Measurements from ENCODE around the gene GRN. TPM values are rescaled to one million over a fixed set of nuclear protein-coding genes. Genes with fewer than 3 reads are reported as not detected.
A peak's percentile ranks its signal among the peaks of the same experiment; 100 is the strongest.

The GRN gene
- total and polyA plus RNA-seq, 11 donors, result 44.6 to 451 (median 185) TPM

GRCh38 chr17:44374306-44375195 lies 29.4 kb downstream of the GRN start:
- Histone ChIP-seq H3K27ac (no peak overlapping the region), H3K27me3 (peaks cover 0 to 11% (median 0%) of the 10 kb centered on the region in 9 donors), H3K4me1 (peaks cover 0 to 17% (median 3%) of the 10 kb centered on the region in 12 donors), H3K4me3 (no peak overlapping the region), H3K9me3 (no peaks in the 10 kb centered on the region), H3K36me3 (no peaks in the 10 kb centered on the region)
- 34 to 58% (median 42%) methylated on average over 9 to 31 of the region's 31 CpGs for WGBS, 4 donors
- TF ChIP-seq CTCF (IDR thresholded peaks at IDR 0.05), result no peak
- TF ChIP-seq POLR2A (IDR thresholded peaks at IDR 0.05), result no peak
- DNase-seq, result no peak
- intact Hi-C loops (cut with DNase I), result no loop called here
- peak in 3 of 4 donors; percentile 24 to 31 (median 30) for ATAC-seq

- Histone ChIP-seq H3K4me1 (peaks cover 0 to 17% (median 3%) of the 10 kb centered on the region in 12 donors), H3K36me3 (no peaks in the 10 kb centered on the region), H3K9me3 (no peaks in the 10 kb centered on the region), H3K27ac (no peak overlapping the region), H3K4me3 (no peak overlapping the region), H3K27me3 (peaks cover 0 to 6% (median 0%) of the 10 kb centered on the region in 9 donors)
- intact Hi-C loops (cut with DNase I), result no loop called here
- ATAC-seq (peak in 2 of 4 donors; percentile 13 to 16), DNase-seq (no peak)
- WGBS, 4 donors, result 27 to 41% (median 36%) methylated on average over 12 to 22 of the region's 22 CpGs
- TF ChIP-seq POLR2A (IDR thresholded peaks at IDR 0.05) (no peak), CTCF (IDR thresholded peaks at IDR 0.05) (no peak)
Measured at GRCh38 chr17:44375196-44376017, 30.3 kb downstream of the GRN start.

GRCh38 chr17:44376124-44376523 lies 31.0 kb downstream of the GRN start:
- Histone ChIP-seq H3K9me3 (no peaks in the 10 kb centered on the region), H3K27ac (no peak overlapping the region), H3K4me1 (peaks cover 0 to 17% (median 3%) of the 10 kb centered on the region in 12 donors), H3K4me3 (no peak overlapping the region), H3K27me3 (peaks cover 0 to 6% (median 0%) of the 10 kb centered on the region in 9 donors), H3K36me3 (no peaks in the 10 kb centered on the region)
- peak in 11 of 12 donors; percentile 8 to 55 (median 27) for TF ChIP-seq CTCF (IDR thresholded peaks at IDR 0.05)
- no peak for TF ChIP-seq POLR2A (IDR thresholded peaks at IDR 0.05)
- ATAC-seq (peak; percentile 58 to 85 (median 74)), DNase-seq (peak in 4 of 5 donors; percentile 42 to 66 (median 59))
- WGBS, 4 donors, result 3 to 21% (median 9%) methylated on average over 5 of the region's 5 CpGs
- intact Hi-C loops (cut with DNase I), result no loop called here

- TF ChIP-seq CTCF (IDR thresholded peaks at IDR 0.05) (no peak), POLR2A (IDR thresholded peaks at IDR 0.05) (no peak)
- H3K4me3 ChIP-seq, result no peak overlapping the region
- intact Hi-C loops (cut with DNase I), result no loop called here
- H3K36me3 ChIP-seq, result no peaks in the 10 kb centered on the region
- ATAC-seq (no peak), DNase-seq (no peak)
- peaks cover 0 to 3% (median 0%) of the 10 kb centered on the region in 9 donors for H3K27me3 ChIP-seq
- H3K9me3 ChIP-seq, result no peaks in the 10 kb centered on the region
- H3K4me1 ChIP-seq, result peaks cover 0 to 17% (median 3%) of the 10 kb centered on the region in 12 donors
- 84 to 88% (median 86%) methylated on average over 11 to 12 of the region's 12 CpGs for WGBS, 4 donors
- H3K27ac ChIP-seq, result no peak overlapping the region
Measured at GRCh38 chr17:44376779-44377178, 31.7 kb downstream of the GRN start.
